ENCODE measurements around the gene MYOM3.

DNA sequence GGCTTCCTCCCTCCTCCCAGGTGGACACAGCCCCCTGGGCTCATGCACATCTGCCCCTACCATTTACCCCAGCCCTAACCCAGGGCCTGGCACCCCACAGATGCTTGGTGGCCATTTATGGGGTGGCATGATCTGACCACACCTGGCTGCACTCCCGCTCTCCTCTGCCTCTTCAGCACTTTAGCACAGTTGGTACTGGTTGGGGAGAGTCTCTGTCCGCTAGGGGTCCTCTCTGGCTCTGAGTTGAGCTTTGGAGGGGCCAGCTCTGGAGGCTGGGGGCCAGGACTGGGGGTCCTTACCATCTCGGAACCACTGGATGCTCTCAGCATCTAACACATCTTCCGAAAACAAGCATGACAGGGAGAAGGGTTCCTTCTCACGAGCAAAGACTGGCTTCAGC, 17.4 kb downstream of the MYOM3 start:
- no peak for TF ChIP-seq POLR2A (IDR thresholded peaks at IDR 0.05; ENCODE audit: low read depth, low read length)
- no peak for TF ChIP-seq POLR2AphosphoS5 (IDR thresholded peaks at IDR 0.05; ENCODE audit: low read depth, low read length)
- TF ChIP-seq SPI1 (IDR thresholded peaks at IDR 0.05; ENCODE audit: low read depth, low read length): no peak
- TF ChIP-seq TAF1 (IDR thresholded peaks at IDR 0.05; ENCODE audit: low read depth, low read length): no peak

All from GM12891 (cell line).